ENCODE measurements around the gene DOCK1. TPM values are rescaled to one million over a fixed set of nuclear protein-coding genes. Genes with fewer than 3 reads are reported as not detected.

DOCK1 gene
- polyA plus RNA-seq, 1 donor from 2014 or later, result 2.7 TPM

- Histone ChIP-seq H3K27me3 (ENCODE audit: insufficient read depth, low read depth, low read length) (no peaks in the 10 kb centered on the region), H3K27ac (ENCODE audit: low read length) (no peak overlapping the region), H3K79me2 (replicated peaks; ENCODE audit: insufficient read depth, low read length) (no peaks in the 10 kb centered on the region), H3K9ac (ENCODE audit: low read length) (no peak overlapping the region), H3K9me2 (ENCODE audit: insufficient read depth, low read length) (no peaks in the 10 kb centered on the region), H3K36me3 (ENCODE audit: insufficient read depth, low read length) (no peaks in the 10 kb centered on the region), H4K20me1 (ENCODE audit: insufficient read depth) (no peaks in the 10 kb centered on the region), H2AFZ (ENCODE audit: low read depth, low read length) (no peak overlapping the region), H3F3A (ENCODE audit: insufficient read depth, low read length, poor library complexity, severe bottlenecking) (no peaks in the 10 kb centered on the region), H3K4me3 (ENCODE audit: low read length) (no peak overlapping the region), H3K9me3 (ENCODE audit: low read length) (no peaks in the 10 kb centered on the region), H3K4me2 (ENCODE audit: low read length) (no peak overlapping the region)
- TF ChIP-seq TAF1 (IDR thresholded peaks at IDR 0.05; ENCODE audit: low read depth) (no peak), RAD21 (conservative IDR thresholded peaks at IDR 0.05) (no peak), REST (IDR thresholded peaks at IDR 0.05; ENCODE audit: borderline replicate concordance) (no peak), EP300 (conservative IDR thresholded peaks at IDR 0.05; ENCODE audit: poor library complexity, severe bottlenecking) (no peak), MXI1 (conservative IDR thresholded peaks at IDR 0.05; ENCODE audit: poor library complexity, severe bottlenecking) (no peak), EZH2 (IDR thresholded peaks at IDR 0.05; ENCODE audit: borderline replicate concordance, insufficient read depth, low read length, poor library complexity, severe bottlenecking) (no peak), CTCF (IDR thresholded peaks at IDR 0.05; ENCODE audit: poor library complexity, severe bottlenecking) (no peak), SMC3 (conservative IDR thresholded peaks at IDR 0.05; ENCODE audit: poor library complexity) (no peak), POLR2AphosphoS5 (IDR thresholded peaks at IDR 0.05) (no peak)
These were observed 375.2 kb downstream of the DOCK1 start for GRCh38 chr10:127280446-127280845.

GRCh38 chr10:127283017-127283416 is 377.8 kb downstream of the DOCK1 start:
- H3K9me2 ChIP-seq (ENCODE audit: insufficient read depth, low read length), result no peaks in the 10 kb centered on the region
- H4K20me1 ChIP-seq (ENCODE audit: insufficient read depth), result no peaks in the 10 kb centered on the region
- TF ChIP-seq CTCF (IDR thresholded peaks at IDR 0.05; ENCODE audit: poor library complexity, severe bottlenecking) (no peak), TAF1 (IDR thresholded peaks at IDR 0.05; ENCODE audit: low read depth) (no peak), EZH2 (IDR thresholded peaks at IDR 0.05; ENCODE audit: borderline replicate concordance, insufficient read depth, low read length, poor library complexity, severe bottlenecking) (no peak), SMC3 (conservative IDR thresholded peaks at IDR 0.05; ENCODE audit: poor library complexity) (no peak), POLR2AphosphoS5 (IDR thresholded peaks at IDR 0.05) (no peak), REST (IDR thresholded peaks at IDR 0.05; ENCODE audit: borderline replicate concordance) (no peak), MXI1 (conservative IDR thresholded peaks at IDR 0.05; ENCODE audit: poor library complexity, severe bottlenecking) (no peak), RAD21 (conservative IDR thresholded peaks at IDR 0.05) (no peak)
- no peak overlapping the region for H2AFZ ChIP-seq (ENCODE audit: low read depth, low read length)
- H3K79me2 ChIP-seq (replicated peaks; ENCODE audit: insufficient read depth, low read length), result no peaks in the 10 kb centered on the region
- no peak overlapping the region for H3K9ac ChIP-seq (ENCODE audit: low read length)
- no peak overlapping the region for H3K4me2 ChIP-seq (ENCODE audit: low read length)
- H3K9me3 ChIP-seq (ENCODE audit: low read length), result no peaks in the 10 kb centered on the region
- no peak overlapping the region for H3K4me3 ChIP-seq (ENCODE audit: low read length)
- H3K27me3 ChIP-seq (ENCODE audit: insufficient read depth, low read depth, low read length), result no peaks in the 10 kb centered on the region
- H3K27ac ChIP-seq (ENCODE audit: low read length), result no peak overlapping the region
- no peaks in the 10 kb centered on the region for H3F3A ChIP-seq (ENCODE audit: insufficient read depth, low read length, poor library complexity, severe bottlenecking)
- no peaks in the 10 kb centered on the region for H3K36me3 ChIP-seq (ENCODE audit: insufficient read depth, low read length)

Data from neural cell (in vitro differentiated cells).